ENCODE results near the gene RGS16. TPM values are rescaled to one million over a fixed set of nuclear protein-coding genes. Genes with fewer than 3 reads are reported as not detected.

Gene RGS16
- total and polyA plus RNA-seq, 2 of the 13 experiments (the other 11 are each of a cell fraction or from before 2014, with no cell fraction given): not detected

DNA sequence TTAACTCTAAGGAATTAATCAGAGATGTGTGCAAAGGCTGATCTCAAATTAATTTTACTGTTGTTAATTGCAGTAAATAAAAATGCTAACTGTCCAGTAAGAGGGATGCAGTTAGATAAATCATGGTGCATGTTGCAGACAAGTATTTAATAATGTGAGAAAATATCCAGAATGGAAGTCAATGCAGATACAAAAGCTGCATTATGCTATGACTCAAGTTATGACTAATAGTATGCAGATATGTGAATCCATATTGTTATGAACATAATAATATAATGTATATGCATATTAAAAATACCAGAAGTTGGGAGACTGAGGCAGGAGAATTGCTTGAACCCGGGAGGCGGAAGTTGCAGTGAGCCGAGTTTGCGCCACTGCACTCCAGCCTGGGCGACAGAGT is 36.6 kb downstream of the RGS16 start (continued):
- TF ChIP-seq WIZ (CRISPR knock-in tag; IDR thresholded peaks at IDR 0.05): no peak
- no peak for TF ChIP-seq RNF2 (conservative IDR thresholded peaks at IDR 0.05; ENCODE audit: low read depth)

GRCh38 chr1:182565537-182565936 is 38.7 kb downstream of the RGS16 start:
- Histone ChIP-seq H3K27ac (ENCODE audit: extremely low read length, insufficient read depth, low read length) (no peak overlapping the region), H3K27me3 (ENCODE audit: control insufficient read depth in 1 of 2, insufficient read depth in 2 of 2, low read length in 2 of 2) (no peaks in the 10 kb centered on the region; a peak in 1 of 5 replicates), H3K4me1 (ENCODE audit: insufficient read depth, low read length) (no peaks in the 10 kb centered on the region), H3K4me3 (replicated peaks in 1 of 3; ENCODE audit: insufficient read depth in 1 of 3, low read depth in 2 of 3, low read length in 3 of 3) (no peak overlapping the region), H3K79me2 (ENCODE audit: insufficient read depth, low read length) (no peaks in the 10 kb centered on the region), H3K4me2 (ENCODE audit: low read depth, low read length) (no peak overlapping the region), H3K36me3 (replicated peaks in 1 of 2; ENCODE audit: control insufficient read depth in 1 of 2, insufficient read depth in 2 of 2, low read length in 2 of 2) (no peaks in the 10 kb centered on the region), H3K9ac (ENCODE audit: insufficient read depth, low read depth, low read length) (no peak overlapping the region), H4K20me1 (ENCODE audit: insufficient read depth, low read length) (no peaks in the 10 kb centered on the region), H2AFZ (ENCODE audit: low read length) (no peak overlapping the region), H3K9me3 (ENCODE audit: low read length) (no peaks in the 10 kb centered on the region)
- in situ Hi-C loops (cut with HindIII; ENCODE audit: extremely low pct_ligation_motif_present, low pct_unique_long_range_greater_than_20kb): no loop called here
- TF ChIP-seq KLF11 (CRISPR knock-in tag; IDR thresholded peaks at IDR 0.05) (no peak), TEAD3 (CRISPR knock-in tag; optimal IDR thresholded peaks at IDR 0.05; ENCODE audit: borderline replicate concordance) (no peak), NFKB2 (CRISPR knock-in tag; IDR thresholded peaks at IDR 0.05; ENCODE audit: borderline replicate concordance) (no peak), ZZZ3 (CRISPR knock-in tag; IDR thresholded peaks at IDR 0.05; ENCODE audit: borderline replicate concordance) (no peak), ELF1 (CRISPR knock-in tag; IDR thresholded peaks at IDR 0.05) (no peak), TEAD2 (CRISPR knock-in tag; IDR thresholded peaks at IDR 0.05) (no peak), ZNF33A (CRISPR knock-in tag; IDR thresholded peaks at IDR 0.05; ENCODE audit: borderline replicate concordance) (no peak), ZNF343 (CRISPR knock-in tag; IDR thresholded peaks at IDR 0.05) (no peak)
- no peak for FAIRE-seq
- no peak for DNase-seq (ENCODE audit: low spot score)
- ATAC-seq: no peak
- WGBS (ENCODE audit: low lambda C conversion rate): 20% methylated on average over 3 of the region's 3 CpGs
- ChIA-PET CTCF (ENCODE audit: low intra/inter-chr PET ratio, low total read pairs) (no interaction called here), POLR2A (no interaction called here)
- no TSS peak for BruUV-seq (replicated peaks)
- intact Hi-C loops (cut with micrococcal nuclease; ENCODE audit: unreplicated experiment): no loop called here
